WTC11 (cell line): ENCODE measurements around the gene SETSIP. TPM values are rescaled to one million over a fixed set of nuclear protein-coding genes. Genes with fewer than 3 reads are reported as not detected.

Source experiments
- ATAC-seq: fragments of 200-7000 bp; cut with Tn5 transposase; 2 replicates; pipeline ENCODE4 v1.10.0; 2021; ENCODE audit warnings: mild to moderate bottlenecking, moderate library complexity
- CTCF ChIA-PET: fragments of 300-600 bp; sonication (Branson Sonifier 250); formaldehyde crosslinking; loops from one replicate; lab custom pipeline; 2021; ENCODE audit warnings: antibody characterized with exemption; lab: Charles Lee
- POLR2A ChIA-PET: fragments of 350-600 bp; sonication (Branson Sonifier 250); formaldehyde crosslinking; loops from one replicate; lab custom pipeline; 2021; ENCODE audit warnings: antibody characterized with exemption; lab: Charles Lee
- DNase-seq: peaks from one replicate; pipeline ENCODE4 v3.0.0; 2021; ENCODE audit warnings: low spot score
- H3K27ac Mint-ChIP-seq: 2 replicates; pipeline ENCODE4 v1.8.0; 2021; ENCODE audit warnings: mixed read lengths
- H3K27me3 Mint-ChIP-seq: 2 replicates; pipeline ENCODE4 v1.8.0; 2021; ENCODE audit warnings: low read depth, mild to moderate bottlenecking, moderate library complexity, mixed read lengths
- H3K36me3 Mint-ChIP-seq: 2 replicates; pipeline ENCODE4 v1.8.0; 2021; ENCODE audit warnings: mixed read lengths
- H3K4me1 Mint-ChIP-seq: 2 replicates; pipeline ENCODE4 v1.8.0; 2022; ENCODE audit warnings: mixed read lengths
- H3K4me3 Mint-ChIP-seq: 2 replicates; pipeline ENCODE4 v1.8.0; 2021; ENCODE audit warnings: mild to moderate bottlenecking, moderate library complexity, mixed read lengths
- H3K9me3 Mint-ChIP-seq: 2 replicates; pipeline ENCODE4 v1.8.0; 2021; ENCODE audit warnings: mixed read lengths
- MYBL2 ChIP-seq: sonication (generic); formaldehyde crosslinking; IDR thresholded peaks from 2 replicates; pipeline ENCODE4 v1.8.1; 2023; ENCODE audit warnings: mild to moderate bottlenecking, moderate library complexity, missing genetic modification reagents
- NFE2L1 ChIP-seq: sonication (generic); formaldehyde crosslinking; IDR thresholded peaks from 2 replicates; pipeline ENCODE4 v1.8.1; 2023; ENCODE audit warnings: missing genetic modification reagents
- NR2C2 ChIP-seq: sonication (generic); formaldehyde crosslinking; IDR thresholded peaks from 2 replicates; pipeline ENCODE4 v1.8.0; 2022; ENCODE audit warnings: mild to moderate bottlenecking, missing genetic modification reagents
- OVOL2 ChIP-seq: fragments of 250-450 bp; sonication (Bioruptor Pico); IDR thresholded peaks from 2 replicates; pipeline ENCODE4 v1.9.0; 2021; ENCODE audit warnings: mild to moderate bottlenecking, borderline replicate concordance
- PRRX2 ChIP-seq: fragments of 250-450 bp; sonication (Bioruptor Pico); IDR thresholded peaks from 2 replicates; pipeline ENCODE4 v1.8.0; 2021; ENCODE audit warnings: mild to moderate bottlenecking
- RELA ChIP-seq: sonication (generic); formaldehyde crosslinking; IDR thresholded peaks from 2 replicates; pipeline ENCODE4 v1.8.1; 2022; ENCODE audit warnings: missing genetic modification reagents, mild to moderate bottlenecking, borderline replicate concordance
- RORB ChIP-seq: fragments of 250-450 bp; sonication (Bioruptor Pico); IDR thresholded peaks from 2 replicates; pipeline ENCODE4 v1.9.0; 2021; ENCODE audit warnings: mild to moderate bottlenecking
- SMAD3 ChIP-seq: sonication (generic); formaldehyde crosslinking; IDR thresholded peaks from 2 replicates; pipeline ENCODE4 v1.8.0; 2022; ENCODE audit warnings: missing genetic modification reagents, mild to moderate bottlenecking, borderline replicate concordance
- SMAD4 ChIP-seq: sonication (generic); formaldehyde crosslinking; IDR thresholded peaks from 2 replicates; pipeline ENCODE4 v1.8.0; 2022; ENCODE audit warnings: mild to moderate bottlenecking, missing genetic modification reagents
- SOX15 ChIP-seq: fragments of 250-450 bp; sonication (Bioruptor Pico); IDR thresholded peaks from 2 replicates; pipeline ENCODE4 v1.9.0; 2021; ENCODE audit warnings: mild to moderate bottlenecking
- TP53 ChIP-seq: sonication (generic); formaldehyde crosslinking; IDR thresholded peaks from 2 replicates; pipeline ENCODE4 v1.8.1; 2023; ENCODE audit warnings: mild to moderate bottlenecking, missing genetic modification reagents
- ZNF219 ChIP-seq: sonication (generic); formaldehyde crosslinking; IDR thresholded peaks from 2 replicates; pipeline ENCODE4 v1.8.0; 2023; ENCODE audit warnings: missing genetic modification reagents, mild to moderate bottlenecking, borderline replicate concordance
- ZNF416 ChIP-seq: fragments of 250-450 bp; sonication (Bioruptor Pico); IDR thresholded peaks from 2 replicates; pipeline ENCODE4 v1.9.0; 2021; ENCODE audit warnings: mild to moderate bottlenecking, inconsistent platforms
- total RNA-seq: library from RNA; stranded (reverse); gene quantifications from 3 replicates; pipeline ENCODE4 v1.2.3, GENCODE V29; 2021
- TF ChIP-seq, protein P1 (sequence below): sonication (generic); formaldehyde crosslinking; IDR thresholded peaks from 2 replicates; pipeline ENCODE4 v1.8.0; 2022; ENCODE audit warnings: mild to moderate bottlenecking, missing genetic modification reagents
- TF ChIP-seq, protein P2 (sequence below): sonication (generic); formaldehyde crosslinking; IDR thresholded peaks from 2 replicates; pipeline ENCODE4 v1.8.1; 2022; ENCODE audit warnings: low read depth, mild to moderate bottlenecking, moderate library complexity, missing genetic modification reagents, borderline replicate concordance
- TF ChIP-seq, protein P3 (sequence below): fragments of 250-450 bp; sonication (Bioruptor Pico); IDR thresholded peaks from 2 replicates; pipeline ENCODE4 v1.8.0; 2021; ENCODE audit warnings: mild to moderate bottlenecking
- TF ChIP-seq, protein P4 (sequence below): sonication (generic); formaldehyde crosslinking; IDR thresholded peaks from 2 replicates; pipeline ENCODE4 v1.8.0; 2022; ENCODE audit warnings: mild to moderate bottlenecking, missing genetic modification reagents
- TF ChIP-seq, protein P5 (sequence below): sonication (generic); formaldehyde crosslinking; IDR thresholded peaks from 2 replicates; pipeline ENCODE4 v1.8.1; 2022; ENCODE audit warnings: missing genetic modification reagents, borderline replicate concordance
- TF ChIP-seq, protein P6 (sequence below): sonication (generic); formaldehyde crosslinking; IDR thresholded peaks from 2 replicates; pipeline ENCODE4 v1.8.0; 2022; ENCODE audit warnings: mild to moderate bottlenecking, missing genetic modification reagents
- TF ChIP-seq, protein P7 (sequence below): sonication (generic); formaldehyde crosslinking; IDR thresholded peaks from 2 replicates; pipeline ENCODE4 v1.8.1; 2023; ENCODE audit warnings: mild to moderate bottlenecking, moderate library complexity, missing genetic modification reagents

Gene SETSIP
- total RNA-seq, 1 experiment from 2014 or later: not detected

DNA sequence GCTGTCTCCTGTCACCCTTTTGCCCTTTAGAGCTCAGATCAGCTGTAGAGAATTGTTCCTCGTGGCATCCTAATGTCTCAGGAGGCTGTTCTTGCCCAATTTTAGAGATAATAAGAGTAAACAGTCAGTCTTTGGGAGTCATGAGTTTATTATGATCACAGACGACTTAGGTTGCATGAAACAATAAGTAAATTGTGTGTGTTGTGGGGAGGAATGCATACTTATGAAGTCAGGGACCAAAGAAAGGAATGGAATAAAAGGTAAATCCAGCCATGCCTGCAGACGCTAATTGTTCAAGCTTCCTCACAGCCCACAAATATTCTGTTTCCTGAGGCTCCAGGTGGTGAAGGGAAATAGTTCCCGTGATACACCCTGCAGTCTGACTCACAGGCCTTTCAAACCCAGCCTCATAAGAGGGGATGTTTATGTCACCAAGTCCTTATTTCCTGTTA, 44.5 kb downstream of the SETSIP start (continued):
- TF ChIP-seq, protein P1, sequence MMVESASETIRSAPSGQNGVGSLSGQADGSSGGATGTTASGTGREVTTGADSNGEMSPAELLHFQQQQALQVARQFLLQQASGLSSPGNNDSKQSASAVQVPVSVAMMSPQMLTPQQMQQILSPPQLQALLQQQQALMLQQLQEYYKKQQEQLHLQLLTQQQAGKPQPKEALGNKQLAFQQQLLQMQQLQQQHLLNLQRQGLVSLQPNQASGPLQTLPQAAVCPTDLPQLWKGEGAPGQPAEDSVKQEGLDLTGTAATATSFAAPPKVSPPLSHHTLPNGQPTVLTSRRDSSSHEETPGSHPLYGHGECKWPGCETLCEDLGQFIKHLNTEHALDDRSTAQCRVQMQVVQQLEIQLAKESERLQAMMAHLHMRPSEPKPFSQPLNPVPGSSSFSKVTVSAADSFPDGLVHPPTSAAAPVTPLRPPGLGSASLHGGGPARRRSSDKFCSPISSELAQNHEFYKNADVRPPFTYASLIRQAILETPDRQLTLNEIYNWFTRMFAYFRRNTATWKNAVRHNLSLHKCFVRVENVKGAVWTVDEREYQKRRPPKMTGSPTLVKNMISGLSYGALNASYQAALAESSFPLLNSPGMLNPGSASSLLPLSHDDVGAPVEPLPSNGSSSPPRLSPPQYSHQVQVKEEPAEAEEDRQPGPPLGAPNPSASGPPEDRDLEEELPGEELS (CRISPR knock-in tag): no peak
- TF ChIP-seq SMAD4 (CRISPR knock-in tag): no peak

DNA sequence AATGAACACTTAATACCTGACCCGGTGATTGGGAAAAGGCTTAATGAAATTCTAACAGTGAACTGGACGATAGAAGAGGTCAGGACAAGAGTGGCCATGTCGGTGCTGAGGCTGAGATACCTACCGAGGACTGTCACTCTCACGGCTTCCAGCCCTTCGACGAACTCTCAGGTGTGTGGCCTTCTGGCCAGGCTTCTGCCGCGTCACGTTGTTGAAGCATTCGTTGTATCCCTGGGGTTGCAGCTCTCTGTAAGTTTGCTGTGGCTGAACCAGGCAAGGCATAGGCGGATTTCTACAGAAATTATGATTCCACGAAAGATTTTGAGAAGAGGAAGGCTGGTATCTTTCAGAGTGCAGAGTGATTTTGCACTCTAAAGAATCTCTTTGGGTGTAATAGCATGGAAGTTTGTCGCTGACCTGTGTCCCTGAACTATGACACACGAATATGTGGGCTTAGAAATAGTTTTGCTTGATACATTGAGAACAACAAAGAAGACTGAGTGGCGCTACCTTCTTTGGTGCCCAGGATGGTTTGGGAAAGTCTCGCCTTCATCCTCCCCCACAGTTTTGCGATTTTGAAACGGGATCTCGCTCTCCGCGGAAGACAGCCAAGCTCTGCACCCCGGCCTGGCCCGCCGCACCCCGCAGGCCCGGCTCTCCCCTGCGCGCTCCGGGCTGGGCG, 45.8 kb downstream of the SETSIP start:
- ChIA-PET CTCF (no interaction called here), POLR2A (no interaction called here)
- no peak overlapping the region for H3K27ac Mint-ChIP-seq
- H3K36me3 Mint-ChIP-seq: peaks cover 11% of the 10 kb centered on the region
- H3K27me3 Mint-ChIP-seq: peaks cover 27% of the 10 kb centered on the region
- ATAC-seq: peak; percentile 15
- H3K4me3 Mint-ChIP-seq: peak overlapping the region; percentile 82
- H3K9me3 Mint-ChIP-seq: peaks cover 9% of the 10 kb centered on the region; the same call in 1 of the 2 replicates
- peaks cover 11% of the 10 kb centered on the region for H3K4me1 Mint-ChIP-seq
- TF ChIP-seq, protein P2, sequence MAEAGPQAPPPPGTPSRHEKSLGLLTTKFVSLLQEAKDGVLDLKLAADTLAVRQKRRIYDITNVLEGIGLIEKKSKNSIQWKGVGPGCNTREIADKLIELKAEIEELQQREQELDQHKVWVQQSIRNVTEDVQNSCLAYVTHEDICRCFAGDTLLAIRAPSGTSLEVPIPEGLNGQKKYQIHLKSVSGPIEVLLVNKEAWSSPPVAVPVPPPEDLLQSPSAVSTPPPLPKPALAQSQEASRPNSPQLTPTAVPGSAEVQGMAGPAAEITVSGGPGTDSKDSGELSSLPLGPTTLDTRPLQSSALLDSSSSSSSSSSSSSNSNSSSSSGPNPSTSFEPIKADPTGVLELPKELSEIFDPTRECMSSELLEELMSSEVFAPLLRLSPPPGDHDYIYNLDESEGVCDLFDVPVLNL (CRISPR knock-in tag): no peak
- TF ChIP-seq, protein P3, sequence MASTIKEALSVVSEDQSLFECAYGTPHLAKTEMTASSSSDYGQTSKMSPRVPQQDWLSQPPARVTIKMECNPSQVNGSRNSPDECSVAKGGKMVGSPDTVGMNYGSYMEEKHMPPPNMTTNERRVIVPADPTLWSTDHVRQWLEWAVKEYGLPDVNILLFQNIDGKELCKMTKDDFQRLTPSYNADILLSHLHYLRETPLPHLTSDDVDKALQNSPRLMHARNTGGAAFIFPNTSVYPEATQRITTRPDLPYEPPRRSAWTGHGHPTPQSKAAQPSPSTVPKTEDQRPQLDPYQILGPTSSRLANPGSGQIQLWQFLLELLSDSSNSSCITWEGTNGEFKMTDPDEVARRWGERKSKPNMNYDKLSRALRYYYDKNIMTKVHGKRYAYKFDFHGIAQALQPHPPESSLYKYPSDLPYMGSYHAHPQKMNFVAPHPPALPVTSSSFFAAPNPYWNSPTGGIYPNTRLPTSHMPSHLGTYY: no peak
- TF ChIP-seq, protein P4, sequence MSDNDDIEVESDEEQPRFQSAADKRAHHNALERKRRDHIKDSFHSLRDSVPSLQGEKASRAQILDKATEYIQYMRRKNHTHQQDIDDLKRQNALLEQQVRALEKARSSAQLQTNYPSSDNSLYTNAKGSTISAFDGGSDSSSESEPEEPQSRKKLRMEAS (CRISPR knock-in tag): peak; percentile 49; the same call in 1 of the 2 replicates
- TF ChIP-seq, protein P5, sequence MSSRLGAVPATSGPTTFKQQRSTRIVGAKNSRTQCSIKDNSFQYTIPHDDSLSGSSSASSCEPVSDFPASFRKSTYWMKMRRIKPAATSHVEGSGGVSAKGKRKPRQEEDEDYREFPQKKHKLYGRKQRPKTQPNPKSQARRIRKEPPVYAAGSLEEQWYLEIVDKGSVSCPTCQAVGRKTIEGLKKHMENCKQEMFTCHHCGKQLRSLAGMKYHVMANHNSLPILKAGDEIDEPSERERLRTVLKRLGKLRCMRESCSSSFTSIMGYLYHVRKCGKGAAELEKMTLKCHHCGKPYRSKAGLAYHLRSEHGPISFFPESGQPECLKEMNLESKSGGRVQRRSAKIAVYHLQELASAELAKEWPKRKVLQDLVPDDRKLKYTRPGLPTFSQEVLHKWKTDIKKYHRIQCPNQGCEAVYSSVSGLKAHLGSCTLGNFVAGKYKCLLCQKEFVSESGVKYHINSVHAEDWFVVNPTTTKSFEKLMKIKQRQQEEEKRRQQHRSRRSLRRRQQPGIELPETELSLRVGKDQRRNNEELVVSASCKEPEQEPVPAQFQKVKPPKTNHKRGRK (CRISPR knock-in tag): no peak
- TF ChIP-seq ZNF219 (CRISPR knock-in tag): no peak
- TF ChIP-seq SMAD3 (CRISPR knock-in tag): no peak
- TF ChIP-seq, protein P6, sequence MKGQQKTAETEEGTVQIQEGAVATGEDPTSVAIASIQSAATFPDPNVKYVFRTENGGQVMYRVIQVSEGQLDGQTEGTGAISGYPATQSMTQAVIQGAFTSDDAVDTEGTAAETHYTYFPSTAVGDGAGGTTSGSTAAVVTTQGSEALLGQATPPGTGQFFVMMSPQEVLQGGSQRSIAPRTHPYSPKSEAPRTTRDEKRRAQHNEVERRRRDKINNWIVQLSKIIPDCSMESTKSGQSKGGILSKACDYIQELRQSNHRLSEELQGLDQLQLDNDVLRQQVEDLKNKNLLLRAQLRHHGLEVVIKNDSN (CRISPR knock-in tag): no peak
- no peak for TF ChIP-seq RELA (CRISPR knock-in tag)
- DNase-seq: peak; percentile 19

DNA sequence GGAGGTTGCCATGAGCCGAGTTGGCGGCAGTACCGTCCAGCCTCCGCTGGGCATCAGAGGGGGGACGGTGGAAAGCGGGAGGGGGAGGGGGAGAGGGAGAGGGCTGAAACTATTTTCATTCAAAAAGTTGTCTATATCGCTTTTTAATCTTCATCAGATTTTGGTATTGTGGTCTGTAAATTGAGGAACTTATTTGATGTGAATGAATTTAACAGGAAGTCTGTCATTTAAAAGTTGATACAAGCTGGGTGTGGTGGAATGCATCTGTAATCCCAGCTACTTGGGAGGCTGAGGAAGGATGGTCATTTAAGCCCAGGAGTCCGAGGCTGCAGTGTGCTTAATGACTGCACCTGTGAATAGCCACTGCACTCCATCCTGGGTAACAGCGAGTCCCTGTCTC, 48.4 kb downstream of the SETSIP start:
- Mint-ChIP-seq H3K9me3 (peaks cover 20% of the 10 kb centered on the region), H3K4me1 (peaks cover 11% of the 10 kb centered on the region), H3K36me3 (peaks cover 11% of the 10 kb centered on the region), H3K27ac (no peak overlapping the region), H3K27me3 (peaks cover 27% of the 10 kb centered on the region), H3K4me3 (no peak overlapping the region)
- ChIA-PET POLR2A (interaction anchor here (0.5 kb wide), 1 partner anchor 1020 kb away, joined by 10 read pairs; no protein-coding TSS in a partner anchor), CTCF (no interaction called here)
- DNase-seq: no peak
- no peak for ATAC-seq
- TF ChIP-seq SMAD4 (CRISPR knock-in tag) (no peak), TP53 (CRISPR knock-in tag) (no peak), NR2C2 (no peak), NFE2L1 (CRISPR knock-in tag) (no peak), PRRX2 (no peak), MYBL2 (CRISPR knock-in tag) (no peak), OVOL2 (CRISPR knock-in tag) (no peak), RORB (CRISPR knock-in tag) (no peak), SMAD3 (CRISPR knock-in tag) (no peak), ZNF416 (CRISPR knock-in tag) (no peak), SOX15 (CRISPR knock-in tag) (no peak)
- TF ChIP-seq, protein P7, sequence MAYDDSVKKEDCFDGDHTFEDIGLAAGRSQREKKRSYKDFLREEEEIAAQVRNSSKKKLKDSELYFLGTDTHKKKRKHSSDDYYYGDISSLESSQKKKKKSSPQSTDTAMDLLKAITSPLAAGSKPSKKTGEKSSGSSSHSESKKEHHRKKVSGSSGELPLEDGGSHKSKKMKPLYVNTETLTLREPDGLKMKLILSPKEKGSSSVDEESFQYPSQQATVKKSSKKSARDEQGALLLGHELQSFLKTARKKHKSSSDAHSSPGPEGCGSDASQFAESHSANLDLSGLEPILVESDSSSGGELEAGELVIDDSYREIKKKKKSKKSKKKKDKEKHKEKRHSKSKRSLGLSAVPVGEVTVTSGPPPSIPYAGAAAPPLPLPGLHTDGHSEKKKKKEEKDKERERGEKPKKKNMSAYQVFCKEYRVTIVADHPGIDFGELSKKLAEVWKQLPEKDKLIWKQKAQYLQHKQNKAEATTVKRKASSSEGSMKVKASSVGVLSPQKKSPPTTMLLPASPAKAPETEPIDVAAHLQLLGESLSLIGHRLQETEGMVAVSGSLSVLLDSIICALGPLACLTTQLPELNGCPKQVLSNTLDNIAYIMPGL (CRISPR knock-in tag): no peak
